CD4-positive, alpha-beta T cell treated with Interleukin-21 for 1 hour (primary cell): ENCODE data around the gene GAS2L2.
"Not testable (repeated sequence)": the region's sequence is repeated elsewhere in the genome, so short reads cannot be mapped to it uniquely, and the experiment has no call there.

Source experiments
- DNase-seq: peaks from one replicate; pipeline ENCODE4 v3.0.0-alpha.2; 2020

The GAS2L2 gene

GRCh38 chr17:35726127-35726952 lies 26.7 kb downstream of the GAS2L2 start:
- no peak for DNase-seq

GRCh38 chr17:35725802-35726126 lies 27.3 kb downstream of the GAS2L2 start:
- no peak for DNase-seq

GRCh38 chr17:35725058-35725457 lies 28.0 kb downstream of the GAS2L2 start:
- no peak for DNase-seq

- no peak for DNase-seq
Measured at GRCh38 chr17:35723735-35724134, 29.3 kb downstream of the GAS2L2 start.

GRCh38 chr17:35717475-35717874 lies 35.6 kb downstream of the GAS2L2 start:
- no peak for DNase-seq

GRCh38 chr17:35716897-35717465 lies 36.1 kb downstream of the GAS2L2 start:
- DNase-seq, result no peak

- DNase-seq, result no peak
Measured at GRCh38 chr17:35716173-35716572, 36.9 kb downstream of the GAS2L2 start.

- no peak for DNase-seq
Measured at GRCh38 chr17:35715416-35715815, 37.6 kb downstream of the GAS2L2 start.

- no peak for DNase-seq
Measured at GRCh38 chr17:35714988-35715387, 38.1 kb downstream of the GAS2L2 start.

- DNase-seq, result no peak
Measured at GRCh38 chr17:35713069-35713728, 39.8 kb downstream of the GAS2L2 start.

- no peak for DNase-seq
Measured at GRCh38 chr17:35710950-35711349, 42.1 kb downstream of the GAS2L2 start.

GRCh38 chr17:35709874-35710273 lies 43.2 kb downstream of the GAS2L2 start:
- no peak for DNase-seq

GRCh38 chr17:35708951-35709350 lies 44.1 kb downstream of the GAS2L2 start:
- no peak for DNase-seq

- DNase-seq, result no peak
Measured at GRCh38 chr17:35708149-35708548, 44.9 kb downstream of the GAS2L2 start.

GRCh38 chr17:35705705-35706104 lies 47.3 kb downstream of the GAS2L2 start:
- DNase-seq, result no peak

- no peak for DNase-seq
Measured at GRCh38 chr17:35705230-35705629, 47.8 kb downstream of the GAS2L2 start.

GRCh38 chr17:35703308-35703707 lies 49.7 kb downstream of the GAS2L2 start:
- DNase-seq, result not testable (repeated sequence)

- no peak for DNase-seq
Measured at GRCh38 chr17:35701491-35701890, 51.5 kb downstream of the GAS2L2 start.

GRCh38 chr17:35700150-35700549 lies 52.9 kb downstream of the GAS2L2 start:
- no peak for DNase-seq

- DNase-seq, result no peak
Measured at GRCh38 chr17:35698800-35699199, 54.2 kb downstream of the GAS2L2 start.

- DNase-seq, result no peak
Measured at GRCh38 chr17:35695613-35696012, 57.4 kb downstream of the GAS2L2 start.

- no peak for DNase-seq
Measured at GRCh38 chr17:35694906-35695305, 58.1 kb downstream of the GAS2L2 start.
